ENCODE results near the gene RAB3C.

The RAB3C gene

GRCh38 chr5:58774937-58775336, 192.1 kb downstream of the RAB3C start:
- no peak for DNase-seq (ENCODE audit: low spot score)

GRCh38 chr5:58775701-58776262, 192.9 kb downstream of the RAB3C start:
- DNase-seq (ENCODE audit: low spot score) = no peak

GRCh38 chr5:58776559-58776958, 193.7 kb downstream of the RAB3C start:
- DNase-seq (ENCODE audit: low spot score) = no peak

GRCh38 chr5:58778888-58779287, 196.0 kb downstream of the RAB3C start:
- no peak for DNase-seq (ENCODE audit: low spot score)

GRCh38 chr5:58786035-58786434, 203.2 kb downstream of the RAB3C start:
- DNase-seq (ENCODE audit: low spot score) = no peak

GRCh38 chr5:58786711-58787303, 203.9 kb downstream of the RAB3C start:
- DNase-seq (ENCODE audit: low spot score) = no peak

GRCh38 chr5:58787987-58788386, 205.1 kb downstream of the RAB3C start:
- no peak for DNase-seq (ENCODE audit: low spot score)

- no peak for DNase-seq (ENCODE audit: low spot score)
Measured at GRCh38 chr5:58793888-58794657, 211.2 kb downstream of the RAB3C start.

- DNase-seq (ENCODE audit: low spot score) = no peak
Measured at GRCh38 chr5:58794875-58795274, 212.0 kb downstream of the RAB3C start.

- no peak for DNase-seq (ENCODE audit: low spot score)
Measured at GRCh38 chr5:58795327-58795726, 212.5 kb downstream of the RAB3C start.

- no peak for DNase-seq (ENCODE audit: low spot score)
Measured at GRCh38 chr5:58797021-58797420, 214.1 kb downstream of the RAB3C start.

GRCh38 chr5:58800356-58800755, 217.5 kb downstream of the RAB3C start:
- no peak for DNase-seq (ENCODE audit: low spot score)

- no peak for DNase-seq (ENCODE audit: low spot score)
Measured at GRCh38 chr5:58800861-58801540, 218.1 kb downstream of the RAB3C start.

GRCh38 chr5:58803056-58803455, 220.2 kb downstream of the RAB3C start:
- no peak for DNase-seq (ENCODE audit: low spot score)

GRCh38 chr5:58804291-58804690, 221.4 kb downstream of the RAB3C start:
- DNase-seq (ENCODE audit: low spot score) = no peak

GRCh38 chr5:58810086-58810485, 227.2 kb downstream of the RAB3C start:
- peak; percentile 14 for DNase-seq (ENCODE audit: low spot score)

- no peak for DNase-seq (ENCODE audit: low spot score)
Measured at GRCh38 chr5:58813855-58814254, 231.0 kb downstream of the RAB3C start.

- no peak for DNase-seq (ENCODE audit: low spot score)
Measured at GRCh38 chr5:58816181-58816731, 233.4 kb downstream of the RAB3C start.

GRCh38 chr5:58818465-58818864, 235.6 kb downstream of the RAB3C start:
- no peak for DNase-seq (ENCODE audit: low spot score)

GRCh38 chr5:58825441-58825840, 242.6 kb downstream of the RAB3C start:
- no peak for DNase-seq (ENCODE audit: low spot score)

GRCh38 chr5:58825899-58826298, 243.0 kb downstream of the RAB3C start:
- no peak for DNase-seq (ENCODE audit: low spot score)

GRCh38 chr5:58827463-58827862, 244.6 kb downstream of the RAB3C start:
- no peak for DNase-seq (ENCODE audit: low spot score)

- DNase-seq (ENCODE audit: low spot score) = no peak
Measured at GRCh38 chr5:58828258-58828657, 245.4 kb downstream of the RAB3C start.
